Gastroesophageal sphincter (tissue), 3 donors: ENCODE results near the gene DDIAS.

Experiments used
- POLR2A ChIP-seq, 2 donors: fragments of 450-650 bp; IDR thresholded peaks; one replicate each; pipeline ENCODE4 v1.6.1; 2017; ENCODE audit warnings: antibody characterized with exemption in 2 of 2, mild to moderate bottlenecking in 2 of 2, moderate library complexity in 1 of 2
- TF ChIP-seq, protein P1 (sequence below), 4 experiments: fragments of 200-600 bp in 2 of 4; fragments of 450-650 bp in 2 of 4; sonication (generic) in 1 of 4; IDR thresholded peaks; one replicate each; pipeline ENCODE4 v1.5.1; 2017 to 2019; ENCODE audit warnings: antibody characterized with exemption in 4 of 4, mild to moderate bottlenecking in 2 of 4, moderate library complexity in 2 of 4

DNA sequence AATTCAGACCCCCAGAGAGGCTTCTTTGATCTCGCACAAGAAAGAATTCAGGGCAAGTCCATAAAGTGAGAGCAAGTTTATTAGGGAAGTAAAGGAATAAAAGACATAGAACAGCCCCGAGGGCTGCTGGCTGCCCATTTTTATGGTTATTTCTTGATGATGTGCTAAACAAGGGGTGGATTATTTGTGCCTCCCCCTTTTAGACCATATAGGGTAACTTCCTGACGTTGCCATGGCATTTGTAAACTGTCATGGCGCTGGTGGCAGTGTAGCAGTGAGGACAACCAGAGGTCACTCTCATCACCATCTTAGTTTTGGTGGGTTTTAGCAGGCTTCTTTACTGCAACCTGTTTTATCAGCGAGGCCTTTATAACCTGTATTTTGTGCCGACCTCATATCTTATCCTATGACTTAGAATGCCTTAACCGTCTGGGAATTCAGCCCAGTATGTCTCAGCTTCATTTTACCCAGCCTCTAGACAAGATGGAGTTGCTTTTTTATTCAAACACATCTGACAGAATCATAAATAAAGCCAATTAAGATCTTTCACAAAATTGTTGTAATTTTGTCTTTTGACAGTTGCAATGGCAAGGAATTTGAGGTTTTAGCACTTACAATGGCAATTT lies 7.6 kb downstream of the DDIAS start:
- TF ChIP-seq, protein P1, sequence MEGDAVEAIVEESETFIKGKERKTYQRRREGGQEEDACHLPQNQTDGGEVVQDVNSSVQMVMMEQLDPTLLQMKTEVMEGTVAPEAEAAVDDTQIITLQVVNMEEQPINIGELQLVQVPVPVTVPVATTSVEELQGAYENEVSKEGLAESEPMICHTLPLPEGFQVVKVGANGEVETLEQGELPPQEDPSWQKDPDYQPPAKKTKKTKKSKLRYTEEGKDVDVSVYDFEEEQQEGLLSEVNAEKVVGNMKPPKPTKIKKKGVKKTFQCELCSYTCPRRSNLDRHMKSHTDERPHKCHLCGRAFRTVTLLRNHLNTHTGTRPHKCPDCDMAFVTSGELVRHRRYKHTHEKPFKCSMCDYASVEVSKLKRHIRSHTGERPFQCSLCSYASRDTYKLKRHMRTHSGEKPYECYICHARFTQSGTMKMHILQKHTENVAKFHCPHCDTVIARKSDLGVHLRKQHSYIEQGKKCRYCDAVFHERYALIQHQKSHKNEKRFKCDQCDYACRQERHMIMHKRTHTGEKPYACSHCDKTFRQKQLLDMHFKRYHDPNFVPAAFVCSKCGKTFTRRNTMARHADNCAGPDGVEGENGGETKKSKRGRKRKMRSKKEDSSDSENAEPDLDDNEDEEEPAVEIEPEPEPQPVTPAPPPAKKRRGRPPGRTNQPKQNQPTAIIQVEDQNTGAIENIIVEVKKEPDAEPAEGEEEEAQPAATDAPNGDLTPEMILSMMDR (IDR thresholded peaks at IDR 0.05): no peak
- no peak for TF ChIP-seq POLR2A (IDR thresholded peaks at IDR 0.05)
